ENCODE results near the gene FABP3. TPM values are rescaled to one million over a fixed set of nuclear protein-coding genes. Genes with fewer than 3 reads are reported as not detected.

The FABP3 gene
- total RNA-seq: 1.5 and 1.6 TPM in 2 replicates

GRCh38 chr1:31373056-31373896, at the start of gene FABP3:
TSS of gene FABP3 (minus strand) at chr1:31373076. CDS start at chr1:31373014, 62 bp downstream.

GRCh38 chr1:31412732-31413404, 40.0 kb upstream of the FABP3 start, which contains the start of gene SERINC2:
TSS of gene SERINC2 (plus strand) at chr1:31413213. CDS start at chr1:31413266, 53 bp downstream.

Other genes with a start within 250 kb of the FABP3 start
- 0.11 and 0.79 TPM in 2 replicates for gene NKAIN1, start 133.2 kb downstream of the FABP3 start, total RNA-seq
- 64.8 and 70.7 TPM in 2 replicates for gene SNRNP40, start 76.3 kb downstream of the FABP3 start, total RNA-seq
- gene ZCCHC17, start 76.0 kb downstream of the FABP3 start, total RNA-seq: 24.2 and 26.3 TPM in 2 replicates
- gene SERINC2, start 40.1 kb upstream of the FABP3 start, total RNA-seq: 12.2 and 54.7 TPM in 2 replicates
- 13.3 and 119 TPM in 2 replicates for gene TINAGL1, start 203.4 kb upstream of the FABP3 start, total RNA-seq
- not detected in 2 replicates for gene HCRTR1, start 244.6 kb upstream of the FABP3 start, total RNA-seq